GM18868 (cell line): ENCODE data around the gene TTC23.

ENCODE experiments used
- ATAC-seq: cut with Tn5 transposase; IDR thresholded peaks from one replicate; pipeline ENCODE4 v1.9.1; 2021; ENCODE audit warnings: mild to moderate bottlenecking, moderate library complexity; ENCODE audit not compliant: unreplicated experiment

TTC23 gene

GRCh38 chr15:99090011-99090699 is 159.2 kb downstream of the TTC23 start:
- peak; percentile 100 for ATAC-seq

GRCh38 chr15:99087405-99087943 is 161.9 kb downstream of the TTC23 start:
- no peak for ATAC-seq

GRCh38 chr15:99086327-99086667 is 163.1 kb downstream of the TTC23 start:
- ATAC-seq, result no peak
